HuH-7 (cell line): ENCODE measurements around the gene LTC4S.
A peak's percentile ranks its signal among the peaks of the same experiment; 100 is the strongest.

ENCODE experiments used
- DNase-seq: peaks from one replicate; pipeline ENCODE4 v3.0.0; 2011; ENCODE audit warnings: low spot score

LTC4S gene

DNA sequence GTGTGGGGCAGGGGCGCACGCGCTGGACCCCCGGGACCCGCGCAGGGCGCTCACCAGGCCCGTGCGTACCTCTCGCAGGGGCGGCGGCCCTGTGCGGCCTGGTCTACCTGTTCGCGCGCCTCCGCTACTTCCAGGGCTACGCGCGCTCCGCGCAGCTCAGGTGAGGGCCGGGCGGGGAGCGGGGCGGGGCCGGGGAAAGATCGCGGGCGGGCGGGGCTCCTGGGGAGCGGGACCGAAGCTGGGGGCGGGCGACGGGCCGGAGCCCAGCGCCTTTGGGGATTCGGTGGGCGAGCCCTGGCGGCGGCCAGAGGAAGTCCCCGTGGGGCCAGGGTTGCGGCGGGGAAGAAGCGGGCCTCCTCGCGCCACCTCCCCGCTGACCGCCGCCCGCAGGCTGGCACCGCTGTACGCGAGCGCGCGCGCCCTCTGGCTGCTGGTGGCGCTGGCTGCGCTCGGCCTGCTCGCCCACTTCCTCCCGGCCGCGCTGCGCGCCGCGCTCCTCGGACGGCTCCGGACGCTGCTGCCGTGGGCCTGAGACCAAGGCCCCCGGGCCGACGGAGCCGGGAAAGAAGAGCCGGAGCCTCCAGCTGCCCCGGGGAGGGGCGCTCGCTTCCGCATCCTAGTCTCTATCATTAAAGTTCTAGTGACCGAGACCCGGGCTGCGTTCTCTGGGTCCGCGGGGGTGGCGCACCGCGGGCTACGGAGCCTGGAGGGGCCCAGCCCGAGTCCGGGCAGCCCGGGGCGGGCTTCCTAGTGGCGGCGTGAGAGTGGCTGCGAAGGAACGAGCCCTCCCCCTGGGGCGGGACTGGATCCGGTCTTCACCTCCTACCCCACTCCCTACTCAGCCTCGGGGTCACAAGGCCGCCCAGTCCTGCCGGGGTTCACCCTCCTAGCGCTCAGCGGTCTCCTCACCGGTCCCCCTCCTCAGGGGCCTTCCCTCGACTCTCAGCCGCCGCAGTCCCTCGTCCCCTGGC lies 2.4 kb downstream of the LTC4S start:
- peak; percentile 83 for DNase-seq

- DNase-seq, result no peak
Observed at GRCh38 chr5:179796877-179797608, 3.3 kb downstream of the LTC4S start.

DNA sequence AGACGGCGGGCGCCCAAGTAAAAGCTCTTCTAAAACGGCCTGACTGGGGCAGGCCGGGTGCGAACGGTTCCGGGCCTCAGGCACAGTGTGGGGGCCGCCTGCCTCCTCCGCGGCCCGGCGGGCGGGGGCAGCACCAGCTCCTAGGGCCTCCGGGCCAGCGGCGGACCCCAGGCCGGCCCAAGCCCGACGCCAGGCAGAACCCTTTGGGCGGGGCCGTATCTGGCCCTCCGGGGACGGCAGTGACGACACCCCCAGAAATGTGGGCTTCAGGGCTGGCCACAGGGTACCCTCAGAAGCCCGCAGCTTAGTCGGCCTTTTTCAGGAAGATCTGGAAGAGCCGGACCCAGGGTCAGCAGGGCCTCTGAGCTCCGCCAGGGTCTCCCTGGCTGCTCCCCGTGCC lies 4.0 kb downstream of the LTC4S start:
- no peak for DNase-seq

- DNase-seq, result no peak
Observed at GRCh38 chr5:179798144-179798770, 4.5 kb downstream of the LTC4S start.

GRCh38 chr5:179798771-179799643 lies 5.2 kb downstream of the LTC4S start:
- no peak for DNase-seq

DNA sequence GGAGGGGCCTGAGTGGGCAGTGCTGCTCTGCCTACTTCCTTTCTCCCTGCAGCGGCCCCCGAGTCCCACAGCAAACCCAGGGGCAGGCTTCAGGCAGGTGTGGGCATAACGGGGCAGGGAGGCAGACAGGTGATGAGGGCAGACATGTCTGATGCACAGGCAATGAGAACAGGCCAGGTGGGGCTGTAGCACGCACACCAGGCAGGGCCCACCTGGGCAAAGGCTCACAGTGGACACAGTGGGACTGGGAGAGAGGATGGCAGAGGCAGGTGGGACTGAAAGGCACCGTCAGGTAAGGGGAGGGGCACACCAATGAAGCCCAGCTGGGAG lies 5.8 kb downstream of the LTC4S start:
- DNase-seq, result no peak

- no peak for DNase-seq
Observed at GRCh38 chr5:179800071-179800695, 6.4 kb downstream of the LTC4S start.

GRCh38 chr5:179800696-179801201 lies 7.0 kb downstream of the LTC4S start:
- no peak for DNase-seq

DNA sequence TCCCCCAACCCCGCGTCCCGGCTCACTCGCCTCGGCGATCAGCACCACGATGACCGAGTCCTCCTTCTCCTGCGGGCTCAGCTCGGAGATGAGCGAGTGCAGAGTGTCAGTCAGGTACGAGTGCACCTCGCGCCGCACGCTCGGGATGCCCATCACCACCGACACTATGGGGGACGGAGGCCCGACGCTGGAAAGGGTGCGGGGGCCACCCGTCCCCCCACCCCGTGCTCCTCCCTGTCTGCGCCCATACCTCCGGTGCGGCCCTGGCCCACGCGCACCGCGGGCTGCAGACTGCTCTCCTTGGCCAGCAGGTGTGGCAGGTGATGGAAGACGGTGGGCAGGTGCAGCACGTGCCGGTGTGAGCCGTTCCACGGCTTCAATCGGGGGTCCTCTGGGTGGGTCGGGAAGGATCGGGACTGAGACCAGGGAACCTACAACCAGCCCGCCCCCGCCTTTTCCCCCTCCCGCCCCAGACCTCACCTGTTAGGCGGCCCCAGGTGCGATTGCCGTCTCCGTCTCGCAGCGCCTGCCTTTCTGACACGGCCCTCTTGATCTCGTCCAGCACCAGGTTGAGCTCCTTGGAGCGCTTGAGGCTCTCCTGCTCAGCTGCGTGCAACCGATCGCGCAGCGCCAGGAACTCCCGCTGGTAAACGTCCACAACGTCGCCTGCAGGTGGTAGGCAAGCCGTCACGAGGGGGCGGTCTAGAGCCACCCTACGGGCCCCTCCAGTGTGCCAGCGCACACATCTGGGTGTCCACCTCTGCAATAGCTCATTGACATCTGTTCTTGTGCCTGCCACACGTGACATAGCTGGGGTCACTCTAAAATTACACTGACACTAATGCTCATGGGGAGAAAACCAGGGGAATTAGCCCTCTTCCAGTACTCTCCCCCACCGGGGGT lies 7.8 kb downstream of the LTC4S start:
- DNase-seq, result peak; percentile 94

DNA sequence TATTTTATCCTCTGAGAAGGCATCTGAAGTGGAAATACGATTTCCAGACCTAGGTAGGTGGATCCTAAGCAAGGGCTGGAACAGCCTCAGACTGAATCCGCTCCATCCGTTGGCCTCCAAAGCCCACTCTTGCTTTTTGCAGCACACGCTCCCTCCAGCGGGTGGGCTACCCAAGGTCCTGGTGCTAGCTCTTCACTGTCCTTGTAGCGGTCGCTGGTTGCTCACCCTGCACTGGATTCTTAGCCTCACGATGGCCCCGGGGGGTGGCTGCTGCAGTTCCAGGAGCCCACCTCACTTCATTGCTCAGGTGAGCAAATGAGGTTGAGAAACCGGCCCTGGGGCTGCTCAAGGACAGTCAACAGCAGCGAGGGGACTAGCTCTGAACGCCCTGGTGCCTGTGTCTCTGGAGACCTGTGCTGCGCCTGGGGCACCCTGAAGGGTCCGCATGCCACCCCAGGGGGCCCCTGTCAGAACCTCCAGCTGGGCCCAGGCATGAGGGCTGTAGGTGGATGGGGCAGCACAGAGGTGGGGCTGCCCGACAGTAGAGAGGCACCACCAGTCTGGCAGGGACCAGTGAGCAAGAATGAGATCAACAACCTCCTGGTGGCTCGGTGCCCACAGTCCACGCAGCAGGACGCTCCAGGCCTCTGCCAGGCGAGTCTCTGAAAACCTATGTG lies 8.6 kb downstream of the LTC4S start:
- no peak for DNase-seq

GRCh38 chr5:179802950-179803562 lies 9.3 kb downstream of the LTC4S start:
- no peak for DNase-seq

GRCh38 chr5:179803651-179804554 lies 10.1 kb downstream of the LTC4S start:
- no peak for DNase-seq

- DNase-seq, result no peak
Observed at GRCh38 chr5:179804555-179804947, 10.8 kb downstream of the LTC4S start.

- DNase-seq, result no peak
Observed at GRCh38 chr5:179805070-179805528, 11.3 kb downstream of the LTC4S start.

DNA sequence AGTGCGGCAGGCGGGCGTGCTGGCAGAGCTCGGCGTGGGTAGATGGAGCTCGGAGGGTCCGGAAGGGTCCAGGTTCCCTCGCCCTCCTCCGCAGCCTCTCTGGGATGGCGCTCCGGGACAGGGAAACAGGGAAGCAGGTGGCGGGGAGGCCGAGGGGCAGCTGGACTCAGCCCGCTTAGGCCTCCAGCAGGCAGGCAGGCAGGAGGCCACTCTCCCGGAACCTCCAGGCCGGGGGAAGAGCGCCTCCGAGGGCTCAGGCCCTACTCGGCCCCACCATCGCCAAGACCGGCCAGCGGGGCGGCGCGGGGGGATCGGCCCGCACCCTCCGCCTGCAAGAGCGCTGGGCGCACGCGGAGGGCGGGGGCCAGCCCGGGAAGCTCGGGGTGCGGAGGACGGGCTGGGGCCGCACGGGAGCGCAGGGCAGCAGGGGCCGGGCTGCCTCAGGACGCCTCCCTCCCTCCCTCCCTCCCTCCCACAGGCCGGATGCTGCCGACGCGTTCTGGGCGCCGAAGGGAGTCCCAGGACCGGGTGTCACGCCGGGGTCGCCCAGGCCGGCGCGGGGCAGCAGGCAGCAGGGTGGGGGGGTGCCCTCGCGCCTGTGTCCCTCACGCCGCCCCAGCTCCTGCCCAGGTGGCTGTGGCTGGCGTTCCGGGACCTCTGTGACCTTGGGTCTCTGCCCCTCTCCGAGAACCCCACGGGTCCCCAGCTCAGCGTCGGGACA lies 11.9 kb downstream of the LTC4S start:
- DNase-seq, result no peak

- peak; percentile 85 for DNase-seq
Observed at GRCh38 chr5:179806250-179807048, 12.7 kb downstream of the LTC4S start, which contains the start of gene MGAT4B. Gene MGAT4B, minus strand, starts transcription at chr5:179806866. Its CDS starts 283 bp downstream, at chr5:179806583.
